OCI-LY1 (cell line): ENCODE results near the gene MMAB.

Experiments
- EZH2 ChIP-seq: fragments of 200-600 bp; sonication (generic), shearing (Covaris generic); IDR thresholded peaks from 2 replicates; pipeline ENCODE4 v1.8.0; 2017; ENCODE audit warnings: borderline replicate concordance, mixed run types, mild to moderate bottlenecking, antibody characterized with exemption, low read length, moderate library complexity, mixed read lengths
- TF ChIP-seq, protein P1 (sequence below): fragments of 200-600 bp; sonication (generic), shearing (Covaris generic); IDR thresholded peaks from 2 replicates; pipeline ENCODE4 v1.5.1; 2017; ENCODE audit warnings: mild to moderate bottlenecking, antibody characterized with exemption, low read length, moderate library complexity, mixed read lengths

DNA sequence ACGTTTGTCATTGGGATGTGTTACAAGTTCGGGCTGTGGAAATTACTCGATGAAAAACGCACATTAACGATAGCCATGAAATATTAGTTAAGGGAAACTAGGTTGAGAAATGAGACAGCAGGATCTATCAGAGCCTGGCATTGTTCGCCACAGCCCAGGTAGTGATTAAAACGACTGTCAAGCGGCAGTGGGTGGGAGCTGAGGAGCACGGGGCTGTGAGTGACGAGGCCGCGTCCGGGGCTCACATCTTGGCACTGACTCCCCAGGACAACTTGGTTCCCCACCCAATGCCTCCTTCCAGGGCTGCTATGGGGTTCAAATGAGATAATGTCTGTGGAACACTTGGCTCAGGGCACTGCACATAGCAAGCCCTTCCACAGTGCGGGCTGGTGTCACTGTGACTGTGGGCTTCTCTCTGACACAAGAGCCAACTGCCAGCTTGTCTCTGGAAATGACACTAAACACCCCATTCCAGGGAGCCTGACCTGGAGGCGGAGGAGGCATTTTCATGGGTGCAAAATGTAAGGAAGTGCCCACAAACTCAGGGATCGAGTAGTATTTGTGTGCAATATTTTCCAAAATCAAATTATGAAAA, 19.3 kb downstream of the MMAB start:
- TF ChIP-seq, protein P1, sequence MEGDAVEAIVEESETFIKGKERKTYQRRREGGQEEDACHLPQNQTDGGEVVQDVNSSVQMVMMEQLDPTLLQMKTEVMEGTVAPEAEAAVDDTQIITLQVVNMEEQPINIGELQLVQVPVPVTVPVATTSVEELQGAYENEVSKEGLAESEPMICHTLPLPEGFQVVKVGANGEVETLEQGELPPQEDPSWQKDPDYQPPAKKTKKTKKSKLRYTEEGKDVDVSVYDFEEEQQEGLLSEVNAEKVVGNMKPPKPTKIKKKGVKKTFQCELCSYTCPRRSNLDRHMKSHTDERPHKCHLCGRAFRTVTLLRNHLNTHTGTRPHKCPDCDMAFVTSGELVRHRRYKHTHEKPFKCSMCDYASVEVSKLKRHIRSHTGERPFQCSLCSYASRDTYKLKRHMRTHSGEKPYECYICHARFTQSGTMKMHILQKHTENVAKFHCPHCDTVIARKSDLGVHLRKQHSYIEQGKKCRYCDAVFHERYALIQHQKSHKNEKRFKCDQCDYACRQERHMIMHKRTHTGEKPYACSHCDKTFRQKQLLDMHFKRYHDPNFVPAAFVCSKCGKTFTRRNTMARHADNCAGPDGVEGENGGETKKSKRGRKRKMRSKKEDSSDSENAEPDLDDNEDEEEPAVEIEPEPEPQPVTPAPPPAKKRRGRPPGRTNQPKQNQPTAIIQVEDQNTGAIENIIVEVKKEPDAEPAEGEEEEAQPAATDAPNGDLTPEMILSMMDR: no peak
- TF ChIP-seq EZH2: no peak
